Brain microvascular endothelial cell (primary cell): ENCODE data around the gene RPRD1A.
"Not testable (repeated sequence)": the region's sequence is repeated elsewhere in the genome, so short reads cannot be mapped to it uniquely, and the experiment has no call there.

Experiments used
- DNase-seq: peaks from one replicate; pipeline ENCODE4 v3.0.0-alpha.2; 2020
- H3K27ac ChIP-seq: fragments of 250-450 bp; sonication (Bioruptor Pico); 2 replicates; pipeline ENCODE4 v1.5.1; 2020; ENCODE audit warnings: mild to moderate bottlenecking, moderate library complexity
- H3K27me3 ChIP-seq: fragments of 250-450 bp; sonication (Bioruptor Pico); replicated peaks from 2 replicates; pipeline ENCODE4 v1.5.1; 2020; ENCODE audit warnings: mild to moderate bottlenecking
- H3K36me3 ChIP-seq: fragments of 250-450 bp; sonication (Bioruptor Pico); replicated peaks from 2 replicates; pipeline ENCODE4 v1.5.1; 2020; ENCODE audit warnings: mild to moderate bottlenecking
- H3K4me3 ChIP-seq: 2 replicates; pipeline ENCODE4 v1.5.1; 2011; ENCODE audit warnings: low read depth, mild to moderate bottlenecking, control low read depth, low read length, moderate library complexity
- CTCF ChIP-seq: IDR thresholded peaks from 2 replicates; pipeline ENCODE4 v1.5.1; 2011; ENCODE audit warnings: low read depth, mild to moderate bottlenecking, moderate library complexity, low read length, control low read depth, inconsistent platforms; ENCODE audit errors: missing control alignments
- in situ Hi-C: cut with HindIII; loops from 2 replicates; pipeline ENCODE4 v1.10.0; 2017; ENCODE audit warnings: low sequenced_read_pairs, low pct_ligation_motif_present

Gene RPRD1A

GRCh38 chr18:36067055-36067957 is at the start of gene RPRD1A:
Gene RPRD1A (minus strand): TSS chr18:36067559. CDS start chr18:36067404, 155 bp downstream.
- Histone ChIP-seq H3K4me3 (peak within 1 kb of the TSS; percentile 86), H3K27me3 (no peaks in the 10 kb centered on the region), H3K36me3 (no peaks in the 10 kb centered on the region), H3K27ac (peak within 1 kb of the TSS; percentile 96)
- no peak for TF ChIP-seq CTCF
- DNase-seq: peak; percentile 95
- in situ Hi-C loops: no loop called here

- peaks cover 14% of the 10 kb centered on the region for H3K36me3 ChIP-seq
- DNase-seq, H3K27ac ChIP-seq, in situ Hi-C loops, H3K27me3 ChIP-seq, H3K4me3 ChIP-seq: not testable (repeated sequence)
Measured at GRCh38 chr18:36116771-36117170, 49.4 kb upstream of the RPRD1A start.

GRCh38 chr18:36114738-36115137 is 47.4 kb upstream of the RPRD1A start:
- no peak for DNase-seq
- Histone ChIP-seq H3K27me3 (no peaks in the 10 kb centered on the region), H3K36me3 (peaks cover 9% of the 10 kb centered on the region), H3K4me3 (no peak overlapping the region), H3K27ac (no peak overlapping the region)
- in situ Hi-C loops: no loop called here
- no peak for TF ChIP-seq CTCF

GRCh38 chr18:36114251-36114650 is 46.9 kb upstream of the RPRD1A start:
- no peak for DNase-seq
- H3K36me3 ChIP-seq: peaks cover 9% of the 10 kb centered on the region
- no peak overlapping the region for H3K4me3 ChIP-seq
- no peaks in the 10 kb centered on the region for H3K27me3 ChIP-seq
- TF ChIP-seq CTCF: no peak
- in situ Hi-C loops: no loop called here
- no peak overlapping the region for H3K27ac ChIP-seq

- in situ Hi-C loops: no loop called here
- Histone ChIP-seq H3K27me3 (no peaks in the 10 kb centered on the region), H3K4me3 (no peak overlapping the region), H3K36me3 (peaks cover 9% of the 10 kb centered on the region), H3K27ac (no peak overlapping the region)
- TF ChIP-seq CTCF: no peak
- no peak for DNase-seq
Measured at GRCh38 chr18:36112302-36112701, 44.9 kb upstream of the RPRD1A start.

GRCh38 chr18:36109737-36110136 is 42.4 kb upstream of the RPRD1A start:
- no peak overlapping the region for H3K4me3 ChIP-seq
- H3K27me3 ChIP-seq: no peaks in the 10 kb centered on the region
- peaks cover 9% of the 10 kb centered on the region for H3K36me3 ChIP-seq
- no peak for TF ChIP-seq CTCF
- in situ Hi-C loops: no loop called here
- no peak for DNase-seq
- H3K27ac ChIP-seq: no peak overlapping the region
